HepG2 (cell line): ENCODE results near the gene AUTS2. TPM values are rescaled to one million over a fixed set of nuclear protein-coding genes. Genes with fewer than 3 reads are reported as not detected.

Experiments used
- ATAC-seq: fragments of 200-7000 bp; cut with Tn5 transposase; 3 replicates; pipeline ENCODE4 v1.9.1; 2020; ENCODE audit warnings: mild to moderate bottlenecking, moderate library complexity
- BruUV-seq: library from RNA; stranded (reverse); fragments of 400-500 nt; replicated peaks from 2 replicates; lab custom pipeline; 2021; lab: Mats Ljungman, UMichigan
- CTCF ChIA-PET: fragments of 300-600 bp; formaldehyde crosslinking; extraction: SDS; loops from one replicate; lab custom pipeline; 2021; ENCODE audit warnings: low total read pairs, inconsistent platforms, low intra/inter-chr PET ratio; lab: Yijun Ruan, JAX
- POLR2A ChIA-PET: fragments of 350-600 bp; sonication (Branson Sonifier 250); formaldehyde crosslinking; loops from one replicate; lab custom pipeline; 2020; ENCODE audit warnings: antibody characterized with exemption, inconsistent platforms; lab: Yijun Ruan, JAX
- DNase-seq: peaks from one replicate; pipeline ENCODE4 v3.0.0-alpha.2; 2015; ENCODE audit warnings: low spot score
- FAIRE-seq: peaks from 3 replicates; lab custom pipeline; 2011; peaks lifted over from hg19 to GRCh38; lab: Jason Lieb, UNC
- H2AFZ ChIP-seq: one replicate; pipeline ENCODE4 v1.6.1; 2011; ENCODE audit warnings: low read length, inconsistent platforms
- H3K27ac ChIP-seq: fragments of 300-600 bp; 3 replicates; pipeline ENCODE4 v1.8.0; 2011; ENCODE audit warnings: mixed run types, mild to moderate bottlenecking, mixed read lengths, low read length, inconsistent platforms; ENCODE audit not compliant: insufficient read depth; ENCODE audit errors: extremely low read length
- H3K27me3 ChIP-seq, 2 experiments: fragments of 200-600 bp in 1 of 2; 2 replicates in 1 of 2; 3 replicates in 1 of 2; pipeline versions ENCODE4 v1.6.0 to v1.8.0; 2011; ENCODE audit warnings: low read length in 2 of 2, mild to moderate bottlenecking in 2 of 2, moderate library complexity in 2 of 2, inconsistent platforms in 1 of 2; ENCODE audit not compliant: insufficient read depth in 2 of 2, control insufficient read depth in 1 of 2
- H3K36me3 ChIP-seq, 2 experiments: fragments of 200-600 bp in 1 of 2; replicated peaks in 1 of 2; 2 replicates in 1 of 2; 3 replicates in 1 of 2; pipeline versions ENCODE4 v1.5.1 to v1.8.0; 2011; ENCODE audit warnings: low read length in 2 of 2, inconsistent platforms in 1 of 2; ENCODE audit not compliant: insufficient read depth in 2 of 2, control insufficient read depth in 1 of 2
- H3K4me1 ChIP-seq: 2 replicates; pipeline ENCODE4 v1.5.1; 2012; ENCODE audit warnings: low read length, inconsistent platforms; ENCODE audit not compliant: insufficient read depth
- H3K4me2 ChIP-seq: 2 replicates; pipeline ENCODE4 v1.6.0; 2011; ENCODE audit warnings: low read depth, low read length, inconsistent platforms
- H3K4me3 ChIP-seq, 3 experiments: fragments of 200-600 bp in 1 of 3; sonication (generic), shearing (Covaris generic) in 1 of 3; replicated peaks in 1 of 3; 2 replicates each; pipeline ENCODE4 v1.5.1; 2011 to 2016; ENCODE audit warnings: low read length in 3 of 3, inconsistent platforms in 2 of 3, low read depth in 2 of 3, mild to moderate bottlenecking in 2 of 3, control low read depth in 1 of 3, mixed read lengths in 1 of 3; ENCODE audit not compliant: insufficient read depth in 1 of 3
- H3K79me2 ChIP-seq: one replicate; pipeline ENCODE4 v1.6.1; 2011; ENCODE audit warnings: low read length, inconsistent platforms; ENCODE audit not compliant: insufficient read depth
- H3K9ac ChIP-seq: 2 replicates; pipeline ENCODE4 v1.6.0; 2011; ENCODE audit warnings: mild to moderate bottlenecking, low read depth, low read length, inconsistent platforms; ENCODE audit not compliant: insufficient read depth
- H3K9me3 ChIP-seq: 2 replicates; pipeline ENCODE4 v1.5.1; 2012; ENCODE audit warnings: mild to moderate bottlenecking, low read length
- H4K20me1 ChIP-seq: 2 replicates; pipeline ENCODE4 v1.6.0; 2011; ENCODE audit warnings: inconsistent platforms, mild to moderate bottlenecking, low read length, moderate library complexity; ENCODE audit not compliant: insufficient read depth
- ATF7-NPFF ChIP-seq: sonication (generic); formaldehyde crosslinking; IDR thresholded peaks from 2 replicates; pipeline ENCODE4 v1.8.1; 2023; ENCODE audit warnings: mild to moderate bottlenecking, low read depth, missing genetic modification reagents, moderate library complexity
- CREM ChIP-seq, 2 experiments: sonication (generic) in 1 of 2; formaldehyde crosslinking in 1 of 2; IDR thresholded peaks; 2 replicates each; pipeline versions ENCODE4 v1.4.0 to v1.6.1; 2016 to 2020; ENCODE audit warnings: antibody characterized with exemption in 1 of 2, mild to moderate bottlenecking in 1 of 2, missing genetic modification reagents in 1 of 2
- LBX2 ChIP-seq: sonication (generic); formaldehyde crosslinking; IDR thresholded peaks from 2 replicates; pipeline ENCODE4 v1.5.0; 2020; ENCODE audit warnings: missing genetic modification reagents, mild to moderate bottlenecking, borderline replicate concordance
- MIER2 ChIP-seq: IDR thresholded peaks from 2 replicates; pipeline ENCODE4 v1.6.1; 2016; ENCODE audit warnings: missing biosample characterization, missing genetic modification reagents
- MXD3 ChIP-seq: IDR thresholded peaks from 2 replicates; pipeline ENCODE4 v1.6.1; 2016; ENCODE audit warnings: mild to moderate bottlenecking, missing biosample characterization, missing genetic modification reagents
- NCOA2 ChIP-seq: sonication (generic); formaldehyde crosslinking; IDR thresholded peaks from 2 replicates; pipeline ENCODE4 v1.8.0; 2022; ENCODE audit warnings: inconsistent platforms
- PHF21A ChIP-seq: sonication (generic); formaldehyde crosslinking; IDR thresholded peaks from 2 replicates; pipeline ENCODE4 v1.5.0; 2020; ENCODE audit warnings: mild to moderate bottlenecking, missing genetic modification reagents
- RFX5 ChIP-seq: IDR thresholded peaks from 2 replicates; pipeline ENCODE4 v1.6.1; 2011; ENCODE audit warnings: low read depth, low read length, improper control_type of control experiment
- TFDP1 ChIP-seq: IDR thresholded peaks from 2 replicates; pipeline ENCODE4 v1.6.1; 2016; ENCODE audit warnings: missing compliant biosample characterization, missing genetic modification reagents, borderline replicate concordance
- THRA ChIP-seq: sonication (generic); formaldehyde crosslinking; IDR thresholded peaks from 2 replicates; pipeline ENCODE4 v1.4.0; 2020; ENCODE audit warnings: missing genetic modification reagents, borderline replicate concordance
- ZKSCAN8 ChIP-seq: IDR thresholded peaks from 2 replicates; pipeline ENCODE4 v1.6.1; 2016; ENCODE audit warnings: borderline replicate concordance, missing genetic modification reagents, missing compliant biosample characterization
- ZNF512 ChIP-seq: sonication (generic); formaldehyde crosslinking; IDR thresholded peaks from 2 replicates; pipeline ENCODE4 v1.4.0; 2020; ENCODE audit warnings: mild to moderate bottlenecking, missing genetic modification reagents
- ZNF543 ChIP-seq: sonication (generic); formaldehyde crosslinking; IDR thresholded peaks from 2 replicates; pipeline ENCODE4 v1.4.0; 2020; ENCODE audit warnings: mild to moderate bottlenecking, missing genetic modification reagents
- ZNF574 ChIP-seq: sonication (generic); formaldehyde crosslinking; IDR thresholded peaks from 2 replicates; pipeline ENCODE4 v1.4.0; 2020; ENCODE audit warnings: missing genetic modification reagents
- ZNF703 ChIP-seq: sonication (generic); formaldehyde crosslinking; IDR thresholded peaks from 2 replicates; pipeline ENCODE4 v1.5.1; 2020; ENCODE audit warnings: missing genetic modification reagents, mild to moderate bottlenecking, moderate library complexity, borderline replicate concordance
- ZNF768 ChIP-seq: sonication (generic); formaldehyde crosslinking; IDR thresholded peaks from 2 replicates; pipeline ENCODE4 v1.4.0; 2020; ENCODE audit warnings: missing genetic modification reagents
- ZNF775 ChIP-seq: sonication (generic); formaldehyde crosslinking; IDR thresholded peaks from 2 replicates; pipeline ENCODE4 v1.4.0; 2020; ENCODE audit warnings: missing genetic modification reagents, mild to moderate bottlenecking, moderate library complexity, borderline replicate concordance
- WGBS: methylation state at CpG from one replicate; pipeline ENCODE4 v1.1.6; 2017; ENCODE audit warnings: low lambda C conversion rate; 5-methylcytosine and 5-hydroxymethylcytosine counted together
- in situ Hi-C: cut with HindIII; loops from 2 replicates; pipeline ENCODE4 v1.10.0; 2017; ENCODE audit warnings: low pct_unique_long_range_greater_than_20kb; ENCODE audit not compliant: extremely low pct_ligation_motif_present
- intact Hi-C: fragments of 100-400 bp; cut with micrococcal nuclease; formaldehyde crosslinking; loops from one replicate; pipeline ENCODE4 v1.10.0; 2022; ENCODE audit not compliant: unreplicated experiment
- polyA plus RNA-seq, 8 experiments: library from polyadenylated mRNA; depleted of rRNA in 3 of 8; stranded (reverse) in 7 of 8; unstranded in 1 of 8; fragments of >200 nt; fragmentation: Illumina TruSeq in 4 of 8; extraction: Trizol in 4 of 8; gene quantifications; 2 replicates each; pipeline versions ENCODE4 v1.2.1 to v1.2.3, GENCODE V29; 2011 to 2016; ENCODE audit warnings: low read depth in 4 of 8, missing spikeins in 1 of 8, mixed read lengths in 1 of 8; ENCODE audit not compliant: insufficient read depth in 1 of 8
- total RNA-seq, 5 experiments: library from RNA; depleted of rRNA; stranded (reverse); fragments of >200 nt; fragmentation: Illumina TruSeq; extraction: Trizol; gene quantifications; 2 replicates each; pipeline ENCODE4 v1.2.3, GENCODE V29; 2016; ENCODE audit warnings: low read depth in 1 of 5

AUTS2 gene
- total and polyA plus RNA-seq, 2 of the 13 experiments (the other 11 are each of a cell fraction or from before 2014, with no cell fraction given): 0.38 TPM; not detected in 1

GRCh38 chr7:70791341-70791740 is 1193.1 kb downstream of the AUTS2 start:
- Histone ChIP-seq H4K20me1 (no peaks in the 10 kb centered on the region), H3K4me1 (peaks cover 29% of the 10 kb centered on the region), H3K9ac (no peak overlapping the region), H3K27ac (no peak overlapping the region), H3K9me3 (no peaks in the 10 kb centered on the region), H3K27me3 (no peaks in the 10 kb centered on the region), H3K36me3 (no peaks in the 10 kb centered on the region), H3K4me3 (no peak overlapping the region), H2AFZ (no peak overlapping the region), H3K79me2 (no peaks in the 10 kb centered on the region), H3K4me2 (no peak overlapping the region)
- CTCF ChIA-PET: no interaction called here
- intact Hi-C loops (no loop called here), in situ Hi-C loops (no loop called here)
- BruUV-seq: no TSS peak
- FAIRE-seq: no peak
- ATAC-seq: no peak
- WGBS: 52% methylated on average over 6 of the region's 6 CpGs
- peak; percentile 35 for DNase-seq
- POLR2A ChIA-PET: interaction anchor here (1.0 kb wide), 1 partner anchor 10 kb away, joined by 5 read pairs; no protein-coding TSS in a partner anchor
- TF ChIP-seq LBX2 (CRISPR knock-in tag) (no peak), ZNF775 (no peak), ZNF768 (CRISPR knock-in tag) (no peak), ATF7-NPFF (CRISPR knock-in tag) (no peak), ZNF512 (CRISPR knock-in tag) (no peak), MIER2 (CRISPR knock-in tag) (no peak), MXD3 (CRISPR knock-in tag) (no peak), RFX5 (no peak), ZNF543 (CRISPR knock-in tag) (no peak), ZNF703 (CRISPR knock-in tag) (no peak), CREM (IDR thresholded peaks at IDR 0.05) (no peak), CREM (CRISPR knock-in tag; IDR thresholded peaks at IDR 0.05) (no peak), TFDP1 (CRISPR knock-in tag) (no peak), THRA (CRISPR knock-in tag) (no peak), ZNF574 (no peak), PHF21A (no peak), NCOA2 (CRISPR knock-in tag) (no peak), ZKSCAN8 (CRISPR knock-in tag) (no peak)
